Fibroblast of lung (primary cell): ENCODE results near the gene C6orf15.

ENCODE experiments used
- EZH2 ChIP-seq: IDR thresholded peaks from 2 replicates; pipeline ENCODE4 v1.5.1; 2012; ENCODE audit warnings: low read length, control low read depth, mild to moderate bottlenecking; ENCODE audit errors: missing control alignments
- TF ChIP-seq, protein P1 (sequence below), 2 donors: IDR thresholded peaks in 1 of 2; conservative IDR thresholded peaks in 1 of 2; 1 replicate in 1 of 2; 2 replicates in 1 of 2; pipeline ENCODE4 v1.5.1; 2011 to 2012; ENCODE audit warnings: low read length in 2 of 2, control low read depth in 1 of 2, inconsistent platforms in 1 of 2, low read depth in 1 of 2, mild to moderate bottlenecking in 1 of 2

DNA sequence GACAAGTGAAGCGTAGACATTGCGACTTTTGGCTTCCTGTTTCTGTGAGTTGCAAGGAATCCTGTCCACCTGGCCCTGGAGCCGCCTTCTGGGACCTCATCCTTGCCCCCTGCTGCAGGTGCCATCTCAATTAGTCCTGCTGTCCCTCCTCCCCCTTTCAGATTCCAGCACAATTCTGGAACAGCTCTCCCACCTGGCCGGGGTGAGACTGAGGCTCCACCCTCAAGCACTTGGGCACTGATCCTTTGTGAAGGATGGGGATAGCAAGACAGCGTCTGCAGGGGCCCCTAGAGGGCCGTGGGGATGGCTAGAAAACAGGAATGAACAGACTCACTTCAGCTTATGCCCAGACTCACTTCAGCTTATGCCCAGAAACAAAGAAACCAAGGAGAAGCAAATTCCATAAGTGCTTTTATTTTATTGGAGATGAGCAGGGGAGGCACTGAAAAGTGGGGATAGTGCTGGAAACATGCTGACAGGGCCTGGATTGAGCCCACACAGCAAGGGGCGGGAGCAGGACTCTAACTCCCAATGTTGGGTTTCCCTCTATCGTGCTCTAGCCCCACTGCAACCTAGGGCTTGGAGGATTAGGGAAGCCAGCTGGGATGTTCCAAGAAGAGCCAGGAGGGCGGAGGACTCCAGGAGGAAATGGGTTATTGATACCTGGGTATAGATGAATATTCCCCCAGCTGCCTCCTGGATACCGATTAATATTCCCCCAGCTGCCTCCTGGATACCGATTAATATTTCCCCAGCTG lies 1.4 kb downstream of the C6orf15 start:
- TF ChIP-seq, protein P1, sequence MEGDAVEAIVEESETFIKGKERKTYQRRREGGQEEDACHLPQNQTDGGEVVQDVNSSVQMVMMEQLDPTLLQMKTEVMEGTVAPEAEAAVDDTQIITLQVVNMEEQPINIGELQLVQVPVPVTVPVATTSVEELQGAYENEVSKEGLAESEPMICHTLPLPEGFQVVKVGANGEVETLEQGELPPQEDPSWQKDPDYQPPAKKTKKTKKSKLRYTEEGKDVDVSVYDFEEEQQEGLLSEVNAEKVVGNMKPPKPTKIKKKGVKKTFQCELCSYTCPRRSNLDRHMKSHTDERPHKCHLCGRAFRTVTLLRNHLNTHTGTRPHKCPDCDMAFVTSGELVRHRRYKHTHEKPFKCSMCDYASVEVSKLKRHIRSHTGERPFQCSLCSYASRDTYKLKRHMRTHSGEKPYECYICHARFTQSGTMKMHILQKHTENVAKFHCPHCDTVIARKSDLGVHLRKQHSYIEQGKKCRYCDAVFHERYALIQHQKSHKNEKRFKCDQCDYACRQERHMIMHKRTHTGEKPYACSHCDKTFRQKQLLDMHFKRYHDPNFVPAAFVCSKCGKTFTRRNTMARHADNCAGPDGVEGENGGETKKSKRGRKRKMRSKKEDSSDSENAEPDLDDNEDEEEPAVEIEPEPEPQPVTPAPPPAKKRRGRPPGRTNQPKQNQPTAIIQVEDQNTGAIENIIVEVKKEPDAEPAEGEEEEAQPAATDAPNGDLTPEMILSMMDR (conservative IDR thresholded peaks at IDR 0.05 in 1 of 2, IDR thresholded peaks at IDR 0.05 in 1 of 2; ENCODE audit: low read depth in 1 of 2, low read length in 2 of 2), result no peak
- no peak for TF ChIP-seq EZH2
